ENCODE data around the gene TBC1D19. TPM values are rescaled to one million over a fixed set of nuclear protein-coding genes. Genes with fewer than 3 reads are reported as not detected.
"Not testable (repeated sequence)": the region's sequence is repeated elsewhere in the genome, so short reads cannot be mapped to it uniquely, and the experiment has no call there.

The TBC1D19 gene
- total RNA-seq, 4 donors from 2014 or later: 4.3 to 78.4 (median 6.2) TPM

DNA sequence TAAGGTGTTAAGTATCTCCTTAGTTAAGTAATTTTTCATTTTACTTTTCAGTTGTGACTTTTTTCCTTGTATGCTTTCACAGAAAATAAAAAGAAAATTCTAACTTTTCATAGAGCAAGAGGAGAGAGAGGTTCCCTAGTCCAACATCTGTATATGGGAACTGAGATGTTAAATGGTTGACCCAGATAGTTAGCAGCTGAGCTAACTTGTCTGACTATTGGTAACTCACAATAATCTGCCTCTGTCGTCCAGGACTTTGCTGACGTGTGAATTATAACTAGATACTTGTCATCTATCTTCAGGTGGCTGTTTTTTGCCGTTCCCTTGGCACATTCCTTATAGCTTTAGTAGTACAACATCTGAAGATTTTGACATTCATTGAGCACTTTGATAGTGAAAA lies 29.9 kb downstream of the TBC1D19 start:
- no peak for DNase-seq
- Histone ChIP-seq H3K36me3 (no peaks in the 10 kb centered on the region), H3K27ac (no peak overlapping the region), H3K4me3 (no peak overlapping the region), H3K27me3 (no peaks in the 10 kb centered on the region), H3K4me1 (no peaks in the 10 kb centered on the region), H3K9me3 (no peaks in the 10 kb centered on the region)
- no peak for TF ChIP-seq CTCF (IDR thresholded peaks at IDR 0.05)
- TF ChIP-seq POLR2A (IDR thresholded peaks at IDR 0.05): no peak

DNA sequence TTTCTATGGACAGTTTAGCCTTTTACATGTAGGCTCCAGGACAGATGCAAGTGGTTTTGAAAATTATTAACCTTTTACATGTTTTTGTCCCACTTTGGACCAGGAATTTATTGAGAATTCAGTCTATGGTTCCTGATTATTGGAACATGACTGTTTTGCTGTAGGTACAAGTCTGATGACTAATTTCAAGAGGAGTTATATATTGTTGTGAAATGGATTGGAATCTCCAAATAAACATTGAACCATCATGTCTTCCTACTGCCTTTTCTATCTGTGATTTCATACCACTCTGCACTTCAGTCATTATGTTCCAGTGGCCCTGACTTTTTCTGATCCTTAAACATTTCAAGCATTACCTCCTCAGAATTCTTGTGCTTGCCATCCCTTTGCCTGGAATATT lies 35.9 kb downstream of the TBC1D19 start:
- no peak overlapping the region for H3K27ac ChIP-seq

GRCh38 chr4:26621366-26621765 lies 37.5 kb downstream of the TBC1D19 start:
- Histone ChIP-seq H3K27ac (no peak overlapping the region), H3K4me1 (no peaks in the 10 kb centered on the region), H3K4me3 (no peak overlapping the region), H3K9me3 (no peaks in the 10 kb centered on the region), H3K36me3 (no peaks in the 10 kb centered on the region), H3K27me3 (no peaks in the 10 kb centered on the region)
- DNase-seq: no peak
- TF ChIP-seq CTCF (IDR thresholded peaks at IDR 0.05) (no peak), POLR2A (IDR thresholded peaks at IDR 0.05) (no peak)

More for the DNA sequence above, 35.9 kb downstream of the TBC1D19 start:
- Histone ChIP-seq H3K4me1 (no peaks in the 10 kb centered on the region), H3K9me3 (no peaks in the 10 kb centered on the region), H3K4me3 (no peak overlapping the region), H3K36me3 (no peaks in the 10 kb centered on the region), H3K27me3 (no peaks in the 10 kb centered on the region)
- TF ChIP-seq POLR2A (IDR thresholded peaks at IDR 0.05): no peak
- no peak for TF ChIP-seq CTCF (IDR thresholded peaks at IDR 0.05)
- no peak for DNase-seq

GRCh38 chr4:26622913-26623312 lies 39.0 kb downstream of the TBC1D19 start:
- H3K4me1 ChIP-seq: no peaks in the 10 kb centered on the region
- no peak overlapping the region for H3K4me3 ChIP-seq
- no peaks in the 10 kb centered on the region for H3K27me3 ChIP-seq
- no peaks in the 10 kb centered on the region for H3K36me3 ChIP-seq
- no peak for DNase-seq
- H3K27ac ChIP-seq: no peak overlapping the region
- no peak for TF ChIP-seq POLR2A (IDR thresholded peaks at IDR 0.05)
- TF ChIP-seq CTCF (IDR thresholded peaks at IDR 0.05): no peak
- no peaks in the 10 kb centered on the region for H3K9me3 ChIP-seq

DNA sequence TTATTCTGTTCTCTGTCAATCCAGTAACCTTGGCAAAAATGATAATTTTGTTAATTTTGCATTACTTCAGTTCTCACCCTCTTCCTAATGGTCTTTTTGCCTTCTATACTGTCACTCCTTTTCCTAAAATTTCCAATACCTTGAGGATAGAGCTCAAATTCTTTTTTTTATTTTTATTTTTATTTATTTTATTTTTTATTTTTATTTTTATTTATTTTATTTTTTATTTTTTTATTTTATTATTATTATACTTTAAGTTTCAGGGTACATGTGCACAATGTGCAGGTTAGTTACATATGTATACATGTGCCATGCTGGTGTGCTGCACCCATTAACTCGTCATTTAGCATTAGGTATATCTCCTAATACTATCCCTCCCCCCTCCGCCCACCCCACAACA lies 42.8 kb downstream of the TBC1D19 start:
- not testable (repeated sequence) for H3K4me1 ChIP-seq, H3K36me3 ChIP-seq, H3K27me3 ChIP-seq, H3K9me3 ChIP-seq, DNase-seq, H3K4me3 ChIP-seq, H3K27ac ChIP-seq

DNA sequence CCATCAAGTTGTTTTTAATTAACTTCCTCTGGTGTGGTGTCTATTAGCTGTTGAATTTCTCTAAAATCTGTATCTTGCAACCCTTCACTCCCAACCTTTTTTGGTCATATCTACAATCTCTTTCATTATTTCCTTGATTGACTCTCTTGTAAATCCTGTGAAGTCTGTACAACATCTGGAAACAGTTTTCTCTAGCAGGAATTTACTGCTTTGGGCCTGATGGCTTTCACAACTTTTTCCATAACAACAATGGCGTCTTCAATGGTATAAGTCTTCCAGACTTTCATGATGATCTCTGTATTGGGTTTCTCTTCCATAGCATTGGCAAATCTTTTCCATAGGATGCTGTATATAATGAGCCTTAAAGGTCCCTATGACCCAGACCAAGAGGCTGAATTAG lies 49.0 kb downstream of the TBC1D19 start:
- H3K36me3 ChIP-seq: peaks cover 0 to 6% (median 0%) of the 10 kb centered on the region in 3 donors
- no peak overlapping the region for H3K4me3 ChIP-seq
- TF ChIP-seq CTCF (IDR thresholded peaks at IDR 0.05): no peak
- TF ChIP-seq POLR2A (IDR thresholded peaks at IDR 0.05): no peak
- H3K27me3 ChIP-seq: no peaks in the 10 kb centered on the region
- H3K9me3 ChIP-seq: no peaks in the 10 kb centered on the region
- DNase-seq: no peak
- no peak overlapping the region for H3K27ac ChIP-seq
- no peaks in the 10 kb centered on the region for H3K4me1 ChIP-seq
